ENCODE data around the gene LRIT2. TPM values are rescaled to one million over a fixed set of nuclear protein-coding genes. Genes with fewer than 3 reads are reported as not detected.

LRIT2 gene
- total RNA-seq, 1 experiment from 2014 or later = not detected

DNA sequence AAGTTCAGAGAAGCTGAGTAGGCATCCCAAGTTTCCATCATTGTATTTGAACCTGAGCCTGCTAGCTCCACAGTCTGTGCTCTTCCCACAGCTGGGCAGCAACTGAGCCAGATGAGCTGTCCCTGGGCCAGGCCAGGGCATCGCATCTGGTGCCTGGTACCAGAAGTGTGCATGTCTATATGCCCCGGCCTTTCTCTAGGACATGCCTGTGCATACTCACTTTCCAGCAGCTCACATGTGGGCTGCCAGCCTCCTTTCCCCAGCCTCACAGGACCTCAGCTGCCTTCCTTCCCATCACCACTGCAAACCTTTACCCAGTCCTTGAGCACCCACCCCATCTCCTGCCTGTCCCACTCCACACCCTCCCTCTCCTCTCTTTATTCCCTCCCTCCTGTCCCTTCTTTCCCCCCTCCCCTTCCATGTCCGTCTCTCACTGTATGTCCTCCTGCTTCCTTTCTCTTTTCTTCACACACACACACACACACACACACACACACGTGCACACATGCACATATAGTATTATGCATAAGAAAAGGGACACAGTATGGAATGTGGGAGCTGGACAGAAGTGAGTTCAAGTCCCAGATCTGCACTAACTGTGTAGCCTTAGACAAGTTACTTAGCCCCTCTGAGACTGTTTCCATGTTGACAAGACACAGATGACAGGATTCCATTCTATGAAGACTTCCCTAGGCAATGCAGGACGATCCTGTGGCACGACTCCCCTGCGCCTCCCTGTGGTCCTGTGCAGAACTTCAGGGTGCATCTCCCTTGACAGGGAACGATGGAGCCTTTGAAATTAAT, 20.1 kb downstream of the LRIT2 start:
- ChIA-PET CTCF (no interaction called here), POLR2A (ENCODE audit: low non-redundant PET) (no interaction called here)
- Histone ChIP-seq H3K9me3 (ENCODE audit: low read depth, low read length, poor library complexity, severe bottlenecking) (no peaks in the 10 kb centered on the region), H3K4me1 (ENCODE audit: insufficient read depth, low read length, poor library complexity, severe bottlenecking) (no peaks in the 10 kb centered on the region), H3K27me3 (replicated peaks; ENCODE audit: insufficient read depth, low read depth, low read length, poor library complexity) (peaks cover 18% of the 10 kb centered on the region), H3K36me3 (ENCODE audit: insufficient read depth, low read length, poor library complexity, severe bottlenecking) (no peaks in the 10 kb centered on the region), H3K27ac (ENCODE audit: low read depth, low read length, poor library complexity, severe bottlenecking) (no peak overlapping the region), H3K4me3 (ENCODE audit: low read depth, low read length, poor library complexity, severe bottlenecking) (no peak overlapping the region)
- TF ChIP-seq, protein P1, sequence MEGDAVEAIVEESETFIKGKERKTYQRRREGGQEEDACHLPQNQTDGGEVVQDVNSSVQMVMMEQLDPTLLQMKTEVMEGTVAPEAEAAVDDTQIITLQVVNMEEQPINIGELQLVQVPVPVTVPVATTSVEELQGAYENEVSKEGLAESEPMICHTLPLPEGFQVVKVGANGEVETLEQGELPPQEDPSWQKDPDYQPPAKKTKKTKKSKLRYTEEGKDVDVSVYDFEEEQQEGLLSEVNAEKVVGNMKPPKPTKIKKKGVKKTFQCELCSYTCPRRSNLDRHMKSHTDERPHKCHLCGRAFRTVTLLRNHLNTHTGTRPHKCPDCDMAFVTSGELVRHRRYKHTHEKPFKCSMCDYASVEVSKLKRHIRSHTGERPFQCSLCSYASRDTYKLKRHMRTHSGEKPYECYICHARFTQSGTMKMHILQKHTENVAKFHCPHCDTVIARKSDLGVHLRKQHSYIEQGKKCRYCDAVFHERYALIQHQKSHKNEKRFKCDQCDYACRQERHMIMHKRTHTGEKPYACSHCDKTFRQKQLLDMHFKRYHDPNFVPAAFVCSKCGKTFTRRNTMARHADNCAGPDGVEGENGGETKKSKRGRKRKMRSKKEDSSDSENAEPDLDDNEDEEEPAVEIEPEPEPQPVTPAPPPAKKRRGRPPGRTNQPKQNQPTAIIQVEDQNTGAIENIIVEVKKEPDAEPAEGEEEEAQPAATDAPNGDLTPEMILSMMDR (conservative IDR thresholded peaks at IDR 0.05; ENCODE audit: low read depth, low read length) = peak; percentile 89
- no peak for TF ChIP-seq EZH2 (IDR thresholded peaks at IDR 0.05; ENCODE audit: borderline replicate concordance, low read depth, low read length, poor library complexity, severe bottlenecking)
- peak; percentile 71 for DNase-seq (ENCODE audit: low spot score)
- intact Hi-C loops (cut with micrococcal nuclease; ENCODE audit: unreplicated experiment) = loop anchor here (5.0 kb wide), 1 partner anchor 58 kb away; no protein-coding TSS in a partner anchor
- BruUV-seq (replicated peaks) = no TSS peak

GRCh38 chr10:84204610-84205009, 20.7 kb downstream of the LRIT2 start:
- Histone ChIP-seq H3K9me3 (ENCODE audit: low read depth, low read length, poor library complexity, severe bottlenecking) (no peaks in the 10 kb centered on the region), H3K27ac (ENCODE audit: low read depth, low read length, poor library complexity, severe bottlenecking) (no peak overlapping the region), H3K4me3 (ENCODE audit: low read depth, low read length, poor library complexity, severe bottlenecking) (no peak overlapping the region), H3K4me1 (ENCODE audit: insufficient read depth, low read length, poor library complexity, severe bottlenecking) (no peaks in the 10 kb centered on the region), H3K36me3 (ENCODE audit: insufficient read depth, low read length, poor library complexity, severe bottlenecking) (no peaks in the 10 kb centered on the region), H3K27me3 (replicated peaks; ENCODE audit: insufficient read depth, low read depth, low read length, poor library complexity) (peaks cover 15% of the 10 kb centered on the region)
- TF ChIP-seq, protein P1 (conservative IDR thresholded peaks at IDR 0.05; ENCODE audit: low read depth, low read length) = no peak
- no peak for TF ChIP-seq EZH2 (IDR thresholded peaks at IDR 0.05; ENCODE audit: borderline replicate concordance, low read depth, low read length, poor library complexity, severe bottlenecking)
- no TSS peak for BruUV-seq (replicated peaks)
- no peak for DNase-seq (ENCODE audit: low spot score)
- POLR2A ChIA-PET (ENCODE audit: low non-redundant PET) = no interaction called here
- CTCF ChIA-PET = no interaction called here
- intact Hi-C loops (cut with micrococcal nuclease; ENCODE audit: unreplicated experiment) = loop anchor here (5.0 kb wide), 1 partner anchor 57 kb away; no protein-coding TSS in a partner anchor

GRCh38 chr10:84204122-84204521, 21.2 kb downstream of the LRIT2 start:
- no peak for DNase-seq (ENCODE audit: low spot score)
- CTCF ChIA-PET = no interaction called here
- intact Hi-C loops (cut with micrococcal nuclease; ENCODE audit: unreplicated experiment) = no loop called here

More at GRCh38 chr10:84204122-84204521, 21.2 kb downstream of the LRIT2 start:
- Histone ChIP-seq H3K36me3 (ENCODE audit: insufficient read depth, low read length, poor library complexity, severe bottlenecking) (no peaks in the 10 kb centered on the region), H3K9me3 (ENCODE audit: low read depth, low read length, poor library complexity, severe bottlenecking) (no peaks in the 10 kb centered on the region), H3K4me3 (ENCODE audit: low read depth, low read length, poor library complexity, severe bottlenecking) (no peak overlapping the region), H3K27me3 (replicated peaks; ENCODE audit: insufficient read depth, low read depth, low read length, poor library complexity) (peaks cover 16% of the 10 kb centered on the region), H3K4me1 (ENCODE audit: insufficient read depth, low read length, poor library complexity, severe bottlenecking) (no peaks in the 10 kb centered on the region), H3K27ac (ENCODE audit: low read depth, low read length, poor library complexity, severe bottlenecking) (no peak overlapping the region)
- TF ChIP-seq, protein P1 (conservative IDR thresholded peaks at IDR 0.05; ENCODE audit: low read depth, low read length) = peak; percentile 35; the same call in 1 of the 2 replicates
- no peak for TF ChIP-seq EZH2 (IDR thresholded peaks at IDR 0.05; ENCODE audit: borderline replicate concordance, low read depth, low read length, poor library complexity, severe bottlenecking)
- BruUV-seq (replicated peaks) = no TSS peak
- POLR2A ChIA-PET (ENCODE audit: low non-redundant PET) = no interaction called here
